Amniotic epithelial cell (primary cell): Measurements from ENCODE around the gene RAB3IL1.

Experiments
- DNase-seq: peaks from one replicate; pipeline ENCODE4 v3.0.0-alpha.2; 2010; ENCODE audit warnings: low read depth

Gene RAB3IL1

GRCh38 chr11:61905067-61905696, 12.2 kb downstream of the RAB3IL1 start:
- DNase-seq: no peak

- peak; percentile 19 for DNase-seq
Observed at GRCh38 chr11:61904539-61905048, 12.8 kb downstream of the RAB3IL1 start.

GRCh38 chr11:61903845-61904244, 13.5 kb downstream of the RAB3IL1 start:
- no peak for DNase-seq

- DNase-seq: no peak
Observed at GRCh38 chr11:61902313-61902712, 15.1 kb downstream of the RAB3IL1 start.

GRCh38 chr11:61901397-61901796, 16.0 kb downstream of the RAB3IL1 start:
- no peak for DNase-seq

GRCh38 chr11:61900251-61900650, 17.1 kb downstream of the RAB3IL1 start:
- no peak for DNase-seq

GRCh38 chr11:61899146-61899841, 18.1 kb downstream of the RAB3IL1 start:
- DNase-seq: peak; percentile 47

GRCh38 chr11:61898247-61898582, 19.2 kb downstream of the RAB3IL1 start:
- DNase-seq: no peak

- peak; percentile 29 for DNase-seq
Observed at GRCh38 chr11:61897387-61898246, 19.7 kb downstream of the RAB3IL1 start.

GRCh38 chr11:61896665-61897386, 20.5 kb downstream of the RAB3IL1 start:
- DNase-seq: no peak

GRCh38 chr11:61895718-61896059, 21.7 kb downstream of the RAB3IL1 start:
- DNase-seq: no peak

- DNase-seq: no peak
Observed at GRCh38 chr11:61895046-61895717, 22.2 kb downstream of the RAB3IL1 start.

GRCh38 chr11:61893981-61894380, 23.4 kb downstream of the RAB3IL1 start:
- DNase-seq: peak; percentile 83

- DNase-seq: no peak
Observed at GRCh38 chr11:61892085-61892370, 25.3 kb downstream of the RAB3IL1 start.

- peak; percentile 59 for DNase-seq
Observed at GRCh38 chr11:61891331-61892084, 25.9 kb downstream of the RAB3IL1 start, which contains the start of gene FADS3. Gene FADS3, minus strand, starts transcription at chr11:61891545. Its CDS starts 164 bp downstream, at chr11:61891381.

- peak; percentile 66 for DNase-seq
Observed at GRCh38 chr11:61890529-61891330, 26.6 kb downstream of the RAB3IL1 start.

- DNase-seq: no peak
Observed at GRCh38 chr11:61889831-61890230, 27.5 kb downstream of the RAB3IL1 start.

- no peak for DNase-seq
Observed at GRCh38 chr11:61888590-61888989, 28.8 kb downstream of the RAB3IL1 start.

- peak; percentile 78 for DNase-seq
Observed at GRCh38 chr11:61887839-61888494, 29.4 kb downstream of the RAB3IL1 start.

GRCh38 chr11:61886643-61887042, 30.7 kb downstream of the RAB3IL1 start:
- no peak for DNase-seq
